ENCODE results near the gene WDFY1.
A peak's percentile ranks its signal among the peaks of the same experiment; 100 is the strongest.

The WDFY1 gene, protein sequence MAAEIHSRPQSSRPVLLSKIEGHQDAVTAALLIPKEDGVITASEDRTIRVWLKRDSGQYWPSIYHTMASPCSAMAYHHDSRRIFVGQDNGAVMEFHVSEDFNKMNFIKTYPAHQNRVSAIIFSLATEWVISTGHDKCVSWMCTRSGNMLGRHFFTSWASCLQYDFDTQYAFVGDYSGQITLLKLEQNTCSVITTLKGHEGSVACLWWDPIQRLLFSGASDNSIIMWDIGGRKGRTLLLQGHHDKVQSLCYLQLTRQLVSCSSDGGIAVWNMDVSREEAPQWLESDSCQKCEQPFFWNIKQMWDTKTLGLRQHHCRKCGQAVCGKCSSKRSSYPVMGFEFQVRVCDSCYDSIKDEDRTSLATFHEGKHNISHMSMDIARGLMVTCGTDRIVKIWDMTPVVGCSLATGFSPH

DNA sequence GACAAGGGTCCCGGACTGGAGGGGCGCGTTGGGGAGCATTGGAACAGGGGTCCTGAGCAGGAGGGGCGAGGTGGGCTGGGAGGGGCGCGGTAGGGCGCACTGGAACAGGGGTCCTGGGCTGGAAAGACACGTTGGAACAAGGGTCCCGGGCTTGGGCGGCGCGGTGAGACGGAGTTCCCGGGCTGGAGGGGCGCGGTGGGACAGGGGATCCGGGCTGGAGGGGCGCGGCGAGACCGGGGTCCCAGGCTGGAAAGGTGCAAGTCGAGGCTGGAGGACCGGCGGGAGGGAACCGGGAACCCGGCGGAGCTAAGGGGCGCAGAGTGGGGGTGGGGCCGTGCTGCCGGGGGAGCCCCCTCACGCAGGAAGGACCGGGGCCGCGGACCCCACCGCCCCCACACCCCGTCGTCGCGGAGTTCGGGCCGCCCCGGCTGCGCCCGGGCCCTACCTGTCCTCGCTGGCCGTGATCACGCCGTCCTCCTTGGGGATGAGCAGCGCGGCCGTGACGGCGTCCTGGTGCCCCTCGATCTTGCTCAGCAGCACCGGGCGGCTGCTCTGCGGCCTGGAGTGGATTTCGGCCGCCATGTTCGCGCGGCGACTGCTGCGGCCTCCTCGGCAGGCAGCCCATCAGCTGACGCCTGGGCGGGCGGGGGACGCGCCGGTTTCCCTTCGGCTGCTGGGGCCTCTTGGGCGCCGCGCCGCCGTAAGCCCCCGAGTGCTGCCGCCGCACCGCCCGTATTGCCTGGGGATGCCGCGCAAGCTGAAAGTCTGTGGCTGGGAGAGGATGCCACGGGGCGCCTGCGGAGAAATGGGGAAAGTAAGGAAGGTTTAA is at the start of gene WDFY1:
WDFY1 (minus strand) TSS at position 633 of the 829 bp plus-strand sequence; CDS start at position 582, 51 bp downstream.
- peak within 1 kb of the TSS; percentile 92 for H3K4me3 ChIP-seq (ENCODE audit: control insufficient read depth, low read depth, low read length)

DNA sequence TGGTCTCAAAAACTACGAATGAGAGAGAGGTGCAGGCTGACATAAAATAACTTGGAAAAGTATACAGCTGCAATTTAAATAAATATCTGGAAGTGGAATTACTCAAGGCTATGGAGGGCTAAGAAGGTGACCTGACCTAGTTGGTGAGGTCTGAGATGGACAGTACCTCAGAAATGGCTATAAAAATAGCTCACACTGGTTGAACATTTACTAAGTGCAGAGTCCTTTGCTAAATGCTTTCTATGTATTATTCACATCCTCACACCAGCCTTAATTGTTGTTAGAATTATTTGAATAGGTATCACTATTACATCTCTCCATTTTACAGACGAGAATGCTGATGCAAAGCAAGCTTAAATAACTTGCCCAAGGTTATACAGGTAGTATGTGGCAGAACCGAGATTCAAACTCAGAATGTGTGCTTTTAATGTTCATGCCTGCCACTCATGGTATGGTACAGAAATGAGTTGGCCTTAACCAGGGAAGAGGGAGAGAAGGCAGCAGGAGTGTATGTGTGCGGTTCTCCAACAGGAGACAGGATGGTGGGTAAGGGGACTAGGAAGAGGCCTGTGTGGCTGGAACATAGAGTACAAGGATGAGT is 49.5 kb upstream of the WDFY1 start:
- H3K4me3 ChIP-seq (ENCODE audit: control insufficient read depth, low read depth, low read length): no peak overlapping the region
- DNase-seq (ENCODE audit: low read depth): no peak
- TF ChIP-seq, protein P1, sequence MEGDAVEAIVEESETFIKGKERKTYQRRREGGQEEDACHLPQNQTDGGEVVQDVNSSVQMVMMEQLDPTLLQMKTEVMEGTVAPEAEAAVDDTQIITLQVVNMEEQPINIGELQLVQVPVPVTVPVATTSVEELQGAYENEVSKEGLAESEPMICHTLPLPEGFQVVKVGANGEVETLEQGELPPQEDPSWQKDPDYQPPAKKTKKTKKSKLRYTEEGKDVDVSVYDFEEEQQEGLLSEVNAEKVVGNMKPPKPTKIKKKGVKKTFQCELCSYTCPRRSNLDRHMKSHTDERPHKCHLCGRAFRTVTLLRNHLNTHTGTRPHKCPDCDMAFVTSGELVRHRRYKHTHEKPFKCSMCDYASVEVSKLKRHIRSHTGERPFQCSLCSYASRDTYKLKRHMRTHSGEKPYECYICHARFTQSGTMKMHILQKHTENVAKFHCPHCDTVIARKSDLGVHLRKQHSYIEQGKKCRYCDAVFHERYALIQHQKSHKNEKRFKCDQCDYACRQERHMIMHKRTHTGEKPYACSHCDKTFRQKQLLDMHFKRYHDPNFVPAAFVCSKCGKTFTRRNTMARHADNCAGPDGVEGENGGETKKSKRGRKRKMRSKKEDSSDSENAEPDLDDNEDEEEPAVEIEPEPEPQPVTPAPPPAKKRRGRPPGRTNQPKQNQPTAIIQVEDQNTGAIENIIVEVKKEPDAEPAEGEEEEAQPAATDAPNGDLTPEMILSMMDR (IDR thresholded peaks at IDR 0.05; ENCODE audit: control insufficient read depth, insufficient read depth, low read depth, low read length, missing control alignments): no peak

More for the DNA sequence above, at the start of gene WDFY1:
- DNase-seq (ENCODE audit: low read depth): peak; percentile 50
- TF ChIP-seq, protein P1 (IDR thresholded peaks at IDR 0.05; ENCODE audit: control insufficient read depth, insufficient read depth, low read depth, low read length, missing control alignments): no peak

DNA sequence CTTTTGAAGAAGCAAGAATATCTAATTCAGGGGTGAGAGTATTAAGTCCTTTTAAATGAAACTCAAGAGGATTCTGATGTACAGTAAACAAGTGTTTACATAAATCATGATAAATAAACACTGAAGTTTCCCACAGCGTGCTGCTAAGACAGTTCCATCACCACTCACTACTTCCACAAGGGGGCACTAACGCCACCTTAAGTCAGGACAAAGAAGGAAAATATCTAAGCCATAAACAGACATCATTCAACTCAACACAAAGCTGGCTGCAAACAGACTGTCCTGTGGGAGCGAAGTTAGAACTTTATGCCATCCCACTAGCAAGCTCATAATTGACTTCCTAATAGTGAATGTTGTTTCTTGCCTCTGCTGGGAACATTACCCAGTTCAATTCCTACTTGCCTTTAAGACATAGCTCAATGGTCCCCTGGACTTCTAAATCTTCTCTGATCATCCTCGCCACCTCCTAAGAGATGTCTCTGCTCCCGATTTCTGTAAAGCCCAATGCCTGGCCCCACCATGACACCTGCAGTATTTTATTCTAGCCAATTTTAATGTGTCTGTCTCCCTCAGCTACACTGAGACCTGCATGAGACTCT is 48.6 kb upstream of the WDFY1 start:
- H3K4me3 ChIP-seq (ENCODE audit: control insufficient read depth, low read depth, low read length): no peak overlapping the region
- peak; percentile 64 for DNase-seq (ENCODE audit: low read depth)
- TF ChIP-seq, protein P1 (IDR thresholded peaks at IDR 0.05; ENCODE audit: control insufficient read depth, insufficient read depth, low read depth, low read length, missing control alignments): peak; percentile 84

DNA sequence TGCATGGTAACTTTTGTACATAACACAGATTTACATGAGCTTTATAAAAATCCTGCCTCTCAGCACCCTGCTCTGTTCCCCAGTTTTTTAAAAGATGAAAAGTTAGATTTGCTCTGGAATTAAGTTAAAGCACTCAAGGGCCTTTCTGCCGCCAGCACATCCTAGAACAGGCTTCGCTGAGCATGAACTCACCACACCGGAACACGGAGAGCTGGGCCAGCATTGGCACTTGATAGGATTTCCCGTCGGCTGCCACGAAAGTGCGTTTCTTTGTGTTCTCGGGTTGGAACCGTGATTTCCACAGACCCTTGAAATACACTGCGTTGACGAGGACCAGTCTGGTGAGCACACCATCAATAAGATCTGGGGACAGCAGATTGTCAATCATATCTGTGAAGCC is 46.5 kb upstream of the WDFY1 start:
- TF ChIP-seq, protein P1 (IDR thresholded peaks at IDR 0.05; ENCODE audit: control insufficient read depth, insufficient read depth, low read depth, low read length, missing control alignments): no peak
- no peak overlapping the region for H3K4me3 ChIP-seq (ENCODE audit: control insufficient read depth, low read depth, low read length)
- DNase-seq (ENCODE audit: low read depth): no peak

DNA sequence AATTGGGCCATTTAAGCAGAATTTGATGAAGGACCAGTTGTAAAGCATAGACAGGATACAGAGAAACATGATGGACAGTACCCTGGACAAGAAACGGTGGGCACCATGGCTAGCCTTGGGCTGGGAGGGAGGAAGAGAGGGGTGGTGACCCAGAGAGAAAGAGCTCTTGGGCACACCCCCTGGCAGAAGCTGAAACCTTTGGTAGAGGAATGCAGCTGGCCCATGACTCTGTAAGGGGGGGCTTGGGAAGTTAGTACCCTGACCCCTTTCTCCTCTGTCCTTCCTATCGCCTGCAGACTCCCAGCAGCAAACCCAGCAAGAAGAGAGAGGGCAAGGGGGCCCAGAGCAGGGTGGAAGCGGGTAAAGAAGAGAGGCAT is 44.7 kb upstream of the WDFY1 start:
- H3K4me3 ChIP-seq (ENCODE audit: control insufficient read depth, low read depth, low read length): no peak overlapping the region
- TF ChIP-seq, protein P1 (IDR thresholded peaks at IDR 0.05; ENCODE audit: control insufficient read depth, insufficient read depth, low read depth, low read length, missing control alignments): no peak
- DNase-seq (ENCODE audit: low read depth): no peak

DNA sequence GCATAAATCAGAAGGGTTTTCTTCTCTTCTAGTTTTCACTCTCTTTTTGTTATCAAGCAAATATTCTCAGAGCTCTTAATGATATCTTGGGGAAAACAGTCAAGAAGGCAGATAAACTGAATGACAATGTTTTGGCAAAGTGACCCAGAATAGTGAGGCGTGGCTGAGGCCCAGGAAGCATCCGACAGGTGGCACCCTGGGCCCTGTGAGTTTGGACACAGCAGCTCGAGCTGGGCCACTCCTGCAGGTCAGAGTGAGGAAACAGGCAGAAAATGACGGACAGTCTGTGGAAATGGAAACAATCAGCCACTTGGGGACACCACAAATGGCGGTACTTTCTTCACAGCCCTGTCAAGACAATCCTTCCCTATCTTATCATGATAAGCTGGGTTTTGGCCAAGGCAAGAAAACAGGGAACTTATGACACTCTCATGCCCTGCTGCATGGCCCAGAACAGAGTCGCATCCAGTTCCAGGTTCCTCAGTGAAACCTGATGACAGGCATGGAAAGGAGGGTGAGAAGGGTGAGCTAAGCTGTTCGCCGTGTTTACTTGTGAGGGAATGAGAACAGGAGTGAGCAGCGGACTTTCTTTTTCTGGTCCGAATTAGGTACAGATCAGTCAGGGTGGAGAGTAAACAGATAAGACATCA is 44.2 kb upstream of the WDFY1 start:
- no peak overlapping the region for H3K4me3 ChIP-seq (ENCODE audit: control insufficient read depth, low read depth, low read length)
- TF ChIP-seq, protein P1 (IDR thresholded peaks at IDR 0.05; ENCODE audit: control insufficient read depth, insufficient read depth, low read depth, low read length, missing control alignments): no peak
- DNase-seq (ENCODE audit: low read depth): no peak
